Keratinocyte (primary cell): ENCODE measurements around the gene PPFIBP2.

Experiments
- EZH2 ChIP-seq: IDR thresholded peaks from one replicate; pipeline ENCODE4 v1.6.1; 2012; ENCODE audit warnings: inconsistent platforms, mild to moderate bottlenecking, low read length, moderate library complexity
- TF ChIP-seq, protein P1 (sequence below), 3 experiments: IDR thresholded peaks in 1 of 3; conservative IDR thresholded peaks in 1 of 3; optimal IDR thresholded peaks in 1 of 3; 2 replicates in 2 of 3; 3 replicates in 1 of 3; pipeline versions ENCODE3 to v1.5.1; 2011; ENCODE audit warnings: low read length in 3 of 3, mild to moderate bottlenecking in 3 of 3, moderate library complexity in 2 of 3, control low read depth in 1 of 3, inconsistent platforms in 1 of 3; ENCODE audit not compliant: insufficient read depth in 2 of 3; ENCODE audit errors: extremely low read depth in 1 of 3

DNA sequence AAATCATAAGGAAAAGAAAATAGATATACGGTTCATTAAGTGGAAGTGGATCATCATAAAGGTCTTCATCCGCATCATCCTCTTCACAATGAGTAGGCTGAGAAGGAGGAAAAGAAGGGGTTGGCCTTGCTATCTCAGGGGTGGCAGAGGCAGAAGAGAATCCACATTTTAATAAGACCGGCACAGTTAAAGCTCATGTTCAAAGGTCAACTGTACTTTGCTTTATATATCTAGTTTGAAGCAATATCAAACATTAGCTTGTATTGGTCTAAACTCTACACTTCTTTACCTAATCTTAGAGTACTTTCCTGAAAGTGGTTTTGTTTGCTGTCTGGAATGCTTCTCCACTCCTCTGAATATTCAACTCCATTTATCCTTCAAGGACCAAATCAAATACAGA is 5.7 kb upstream of the PPFIBP2 start:
- TF ChIP-seq, protein P1, sequence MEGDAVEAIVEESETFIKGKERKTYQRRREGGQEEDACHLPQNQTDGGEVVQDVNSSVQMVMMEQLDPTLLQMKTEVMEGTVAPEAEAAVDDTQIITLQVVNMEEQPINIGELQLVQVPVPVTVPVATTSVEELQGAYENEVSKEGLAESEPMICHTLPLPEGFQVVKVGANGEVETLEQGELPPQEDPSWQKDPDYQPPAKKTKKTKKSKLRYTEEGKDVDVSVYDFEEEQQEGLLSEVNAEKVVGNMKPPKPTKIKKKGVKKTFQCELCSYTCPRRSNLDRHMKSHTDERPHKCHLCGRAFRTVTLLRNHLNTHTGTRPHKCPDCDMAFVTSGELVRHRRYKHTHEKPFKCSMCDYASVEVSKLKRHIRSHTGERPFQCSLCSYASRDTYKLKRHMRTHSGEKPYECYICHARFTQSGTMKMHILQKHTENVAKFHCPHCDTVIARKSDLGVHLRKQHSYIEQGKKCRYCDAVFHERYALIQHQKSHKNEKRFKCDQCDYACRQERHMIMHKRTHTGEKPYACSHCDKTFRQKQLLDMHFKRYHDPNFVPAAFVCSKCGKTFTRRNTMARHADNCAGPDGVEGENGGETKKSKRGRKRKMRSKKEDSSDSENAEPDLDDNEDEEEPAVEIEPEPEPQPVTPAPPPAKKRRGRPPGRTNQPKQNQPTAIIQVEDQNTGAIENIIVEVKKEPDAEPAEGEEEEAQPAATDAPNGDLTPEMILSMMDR (optimal IDR thresholded peaks at IDR 0.05 in 1 of 3, IDR thresholded peaks at IDR 0.05 in 1 of 3, conservative IDR thresholded peaks at IDR 0.05 in 1 of 3; ENCODE audit: extremely low read depth in 1 of 3, insufficient read depth in 2 of 3, low read length in 3 of 3), result no peak
- no peak for TF ChIP-seq EZH2
